Medulla oblongata (tissue), 1 donor: ENCODE measurements around the gene PSMD2.
"Not testable (repeated sequence)": the region's sequence is repeated elsewhere in the genome, so short reads cannot be mapped to it uniquely, and the experiment has no call there.

Experiments
- DNase-seq: peaks from one replicate; pipeline ENCODE4 v3.0.0-alpha.2; 2015; ENCODE audit errors: extremely low spot score

Gene PSMD2

DNA sequence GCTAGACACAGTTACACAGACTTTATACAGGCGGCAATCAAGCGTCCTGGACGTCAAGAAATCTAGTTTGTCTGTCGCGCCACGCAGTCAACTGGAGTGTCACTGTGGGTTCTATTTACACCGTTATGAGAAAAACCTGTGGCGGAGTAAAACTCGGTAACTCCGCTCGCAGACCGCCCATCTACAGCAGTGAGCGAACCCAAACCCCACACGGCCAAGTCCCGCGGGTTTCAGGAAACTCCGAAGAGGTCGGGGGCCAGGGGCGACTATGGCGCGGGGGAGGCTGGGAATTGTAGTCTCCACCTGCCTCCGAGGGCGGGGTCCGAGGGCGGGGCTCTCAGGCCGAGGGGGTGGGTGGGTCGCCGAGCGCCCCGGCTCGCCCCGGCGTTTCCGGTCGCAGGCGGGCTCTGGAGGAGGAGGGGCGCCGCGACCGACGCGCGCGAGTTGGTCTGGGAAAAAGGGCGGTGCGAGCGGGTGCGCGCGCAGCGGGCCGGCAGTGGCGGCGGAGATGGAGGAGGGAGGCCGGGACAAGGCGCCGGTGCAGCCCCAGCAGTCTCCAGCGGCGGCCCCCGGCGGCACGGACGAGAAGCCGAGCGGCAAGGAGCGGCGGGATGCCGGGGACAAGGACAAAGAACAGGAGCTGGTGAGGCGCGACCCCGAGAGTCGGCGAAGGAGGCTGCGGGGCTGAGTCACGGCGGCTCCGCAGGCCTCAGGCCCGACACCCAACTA lies at the start of gene PSMD2:
TSS of gene PSMD2 (plus strand) at position 483 of the 729 bp plus-strand sequence. CDS start at position 509, 26 bp downstream.
- peak; percentile 97 for DNase-seq

DNA sequence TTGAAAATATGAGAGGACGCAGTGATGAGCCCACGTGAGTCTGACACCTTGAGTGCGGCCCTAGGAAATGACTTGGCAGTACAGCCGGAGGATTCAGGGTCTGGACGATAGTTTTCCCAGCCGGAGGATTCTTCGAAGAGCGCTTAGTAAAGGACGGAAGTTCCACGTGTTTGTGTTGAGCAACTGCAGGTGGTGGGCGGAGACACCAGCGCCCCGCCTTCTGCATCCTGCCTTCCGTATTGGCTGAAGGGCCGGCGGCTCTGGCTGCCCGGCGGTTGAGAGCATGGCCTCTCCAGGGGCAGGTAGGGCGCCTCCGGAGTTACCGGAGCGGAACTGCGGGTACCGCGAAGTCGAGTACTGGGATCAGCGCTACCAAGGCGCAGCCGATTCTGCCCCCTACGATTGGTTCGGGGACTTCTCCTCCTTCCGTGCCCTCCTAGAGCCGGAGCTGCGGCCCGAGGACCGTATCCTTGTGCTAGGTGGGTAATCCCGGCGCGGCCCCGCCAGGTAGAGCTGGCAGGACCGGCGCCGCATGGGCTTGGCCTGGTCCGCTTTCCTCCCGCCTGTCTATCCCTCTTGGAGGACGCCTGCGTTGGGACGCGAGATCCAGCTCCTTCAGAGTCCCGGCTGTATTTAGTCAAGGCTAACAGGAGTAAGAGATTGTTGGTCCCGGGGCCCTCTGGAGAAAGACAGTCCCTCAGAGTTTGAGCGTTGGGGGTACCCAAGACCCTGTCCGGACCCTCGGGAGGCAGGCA lies 49.5 kb upstream of the PSMD2 start, which contains the start of gene EEF1AKMT4:
TSS of gene EEF1AKMT4 (plus strand) at position 261 of the 755 bp plus-strand sequence. CDS start at position 284, 23 bp downstream.
- DNase-seq = peak; percentile 96

DNA sequence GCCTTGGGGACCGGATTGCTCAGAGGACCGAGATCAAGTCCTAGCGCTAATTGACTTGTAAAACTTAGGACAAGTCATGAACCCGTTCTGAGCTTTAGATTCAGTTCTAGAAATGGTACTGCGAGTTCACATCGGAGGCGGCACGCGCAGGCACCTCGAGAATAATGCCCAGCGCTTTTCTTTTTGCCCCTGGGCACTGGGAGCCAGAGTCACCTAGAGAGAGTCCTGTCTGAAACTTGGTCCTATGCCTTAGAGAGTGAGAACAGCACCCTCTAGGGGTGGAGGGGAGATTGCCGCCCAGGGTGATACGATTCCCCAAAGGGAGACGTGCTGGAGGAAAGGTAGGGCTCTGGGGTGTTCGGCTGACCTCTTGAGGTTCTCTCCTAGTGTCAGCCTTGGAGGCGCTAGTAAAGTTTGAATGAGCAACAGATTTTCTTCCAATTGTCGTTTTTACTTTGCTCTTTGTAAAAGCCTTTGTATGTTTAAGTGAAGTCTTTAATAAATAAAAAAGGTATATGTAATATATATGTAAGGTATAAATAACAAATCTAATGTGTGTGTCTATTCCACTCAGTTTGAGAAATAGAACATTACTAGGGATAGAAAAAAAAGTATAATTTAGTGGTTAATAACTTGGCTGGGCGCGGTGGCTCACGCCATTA lies 48.7 kb upstream of the PSMD2 start:
- peak; percentile 91 for DNase-seq

DNA sequence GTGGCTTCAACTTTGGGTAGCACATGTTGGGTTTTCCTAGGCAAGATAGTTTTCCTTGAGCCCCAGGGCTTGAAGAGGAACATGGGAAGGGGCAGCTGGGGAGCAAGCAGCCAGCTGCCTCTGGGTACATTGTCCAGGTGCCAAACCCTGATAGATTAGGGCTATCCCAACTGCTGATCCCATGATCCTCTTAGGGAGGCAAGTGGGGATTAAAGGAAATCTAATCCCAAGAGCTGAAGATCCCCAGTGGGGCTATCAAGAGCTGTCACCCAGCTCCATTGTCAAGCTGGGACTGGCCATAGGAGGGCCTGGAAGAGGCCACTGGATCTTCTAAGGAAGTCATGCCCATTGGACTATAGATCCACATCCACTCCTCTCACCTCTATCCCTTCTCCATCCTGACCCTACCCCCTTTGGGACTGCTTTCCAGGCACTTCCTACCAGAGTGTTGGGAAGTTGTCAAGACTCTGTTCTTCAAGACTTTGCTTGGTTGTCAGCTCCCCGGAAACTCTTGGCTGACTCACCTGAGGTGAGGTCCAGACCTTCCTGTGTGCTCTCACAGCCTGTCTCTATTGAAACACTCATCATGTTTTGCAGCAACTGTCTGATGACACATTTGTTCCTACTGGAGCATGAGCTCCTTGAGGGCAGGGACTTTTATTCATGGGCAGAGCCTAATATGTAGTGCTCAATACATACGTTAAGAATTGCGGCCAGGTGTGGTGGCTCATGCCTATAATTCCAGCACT lies 43.6 kb upstream of the PSMD2 start:
- no peak for DNase-seq

DNA sequence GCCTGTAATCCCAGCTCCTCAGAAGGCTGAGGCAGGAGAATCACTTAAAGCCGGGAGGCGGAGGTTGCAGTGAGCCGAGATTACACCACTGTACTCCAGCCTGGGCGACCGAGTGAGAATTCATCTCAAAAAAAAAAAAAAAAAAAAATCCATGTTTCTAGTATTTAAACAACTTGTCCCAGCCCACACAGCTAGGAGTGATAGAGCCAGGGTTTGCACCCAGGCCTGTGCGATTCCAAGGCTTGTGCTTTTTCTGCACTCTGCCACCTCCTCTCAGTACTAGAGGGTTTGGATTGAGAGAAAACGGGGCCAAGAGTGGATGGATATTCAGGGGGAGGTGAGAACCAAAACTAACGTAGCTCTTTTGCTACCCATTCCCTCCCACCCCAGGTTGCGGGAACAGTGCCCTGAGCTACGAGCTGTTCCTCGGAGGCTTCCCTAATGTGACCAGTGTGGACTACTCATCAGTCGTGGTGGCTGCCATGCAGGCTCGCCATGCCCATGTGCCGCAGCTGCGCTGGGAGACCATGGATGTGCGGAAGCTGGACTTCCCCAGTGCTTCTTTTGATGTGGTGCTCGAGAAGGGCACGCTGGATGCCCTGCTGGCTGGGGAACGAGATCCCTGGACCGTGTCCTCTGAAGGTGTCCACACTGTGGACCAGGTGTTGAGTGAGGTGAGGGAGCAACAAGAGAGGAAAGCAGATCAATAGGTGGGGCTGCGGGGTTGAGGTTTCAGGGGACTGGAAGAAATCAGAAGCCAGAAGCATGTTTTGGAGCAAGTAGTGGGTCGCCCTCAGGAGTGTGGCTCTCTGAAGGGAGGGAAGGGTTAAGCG lies 41.7 kb upstream of the PSMD2 start:
- DNase-seq = no peak

DNA sequence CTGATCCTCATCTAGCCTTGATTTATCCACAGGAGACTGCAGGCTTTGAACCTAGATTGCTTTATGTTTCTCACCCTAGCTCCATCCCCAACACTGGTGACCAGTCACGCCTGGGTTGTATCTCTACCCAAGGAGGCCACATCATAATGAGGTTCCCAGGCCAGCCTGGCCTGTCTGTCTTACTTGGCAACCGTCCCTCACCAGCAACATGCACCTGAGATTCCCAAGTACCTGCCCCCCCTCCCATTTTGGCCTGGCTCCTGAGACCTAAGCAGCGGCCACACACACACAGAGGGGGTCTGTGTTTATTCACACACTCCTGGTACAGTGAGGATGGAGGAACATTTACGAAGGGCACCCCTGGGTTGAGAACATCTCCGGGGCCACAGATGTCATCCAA lies 40.1 kb upstream of the PSMD2 start:
- no peak for DNase-seq

DNA sequence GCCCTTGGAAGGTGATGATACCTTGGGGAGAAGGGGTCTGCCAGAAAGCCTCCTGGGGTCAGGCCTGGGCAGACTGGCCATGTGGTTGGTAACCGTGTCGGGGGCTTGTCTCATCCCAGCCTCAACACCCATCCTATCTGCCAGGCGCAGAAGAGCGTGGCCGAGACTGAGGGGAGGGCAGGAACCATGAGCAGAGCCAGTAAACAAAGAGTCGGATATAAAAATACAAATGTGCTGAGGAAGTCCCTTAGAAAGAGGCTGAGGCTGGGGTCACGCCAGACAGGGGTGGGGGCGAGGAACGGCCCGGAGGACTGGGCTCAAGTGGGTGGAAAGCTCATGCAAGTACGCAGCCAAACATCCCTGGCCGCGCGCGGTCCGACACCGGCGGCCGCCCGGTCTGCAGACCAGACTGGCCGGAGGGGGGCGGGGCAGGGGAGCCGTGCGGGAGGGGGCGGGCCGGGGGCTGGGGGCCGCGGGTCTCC lies 39.6 kb upstream of the PSMD2 start:
- DNase-seq = no peak

DNA sequence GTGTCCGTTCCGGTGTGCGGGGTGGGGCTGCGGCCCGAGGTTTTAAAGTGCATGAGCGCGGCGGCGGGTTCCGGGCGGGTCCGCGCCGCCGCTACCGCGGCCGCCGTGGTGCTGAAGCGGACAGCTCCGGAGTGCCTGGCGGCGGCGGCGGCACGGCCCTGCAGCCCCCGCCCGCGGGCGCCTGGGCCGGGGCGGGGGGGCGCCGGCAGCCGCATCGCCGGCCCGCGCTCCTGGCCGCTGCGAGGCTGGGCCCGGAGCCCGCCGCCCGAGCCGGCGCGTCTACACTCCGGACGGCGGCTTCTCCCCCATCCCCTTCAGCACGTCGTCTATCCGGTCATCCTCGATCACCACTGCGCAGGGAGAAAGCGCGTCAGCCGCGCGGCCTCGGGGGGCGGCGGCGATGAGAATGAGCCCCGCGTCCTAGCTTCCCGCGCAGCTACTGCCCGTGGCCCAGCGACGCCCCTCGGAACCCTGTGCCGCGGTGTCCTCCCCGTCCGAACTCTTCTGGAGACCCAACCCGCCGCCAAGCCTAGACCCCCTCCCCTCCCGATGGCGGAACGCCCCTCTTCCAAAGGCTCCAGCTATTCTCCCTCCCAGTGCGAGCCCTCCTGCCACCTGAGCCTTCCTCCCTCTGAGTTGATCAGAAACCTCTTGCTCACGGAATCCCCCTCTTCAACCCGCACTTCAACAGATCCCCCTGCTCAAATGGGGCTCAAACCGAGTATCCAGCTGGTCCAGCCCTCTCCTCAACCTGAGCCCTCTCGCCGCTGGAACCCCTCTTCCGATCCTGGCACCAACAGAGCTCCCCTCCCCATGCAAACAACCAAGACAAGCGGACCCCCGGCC lies 38.9 kb upstream of the PSMD2 start:
- no peak for DNase-seq

DNA sequence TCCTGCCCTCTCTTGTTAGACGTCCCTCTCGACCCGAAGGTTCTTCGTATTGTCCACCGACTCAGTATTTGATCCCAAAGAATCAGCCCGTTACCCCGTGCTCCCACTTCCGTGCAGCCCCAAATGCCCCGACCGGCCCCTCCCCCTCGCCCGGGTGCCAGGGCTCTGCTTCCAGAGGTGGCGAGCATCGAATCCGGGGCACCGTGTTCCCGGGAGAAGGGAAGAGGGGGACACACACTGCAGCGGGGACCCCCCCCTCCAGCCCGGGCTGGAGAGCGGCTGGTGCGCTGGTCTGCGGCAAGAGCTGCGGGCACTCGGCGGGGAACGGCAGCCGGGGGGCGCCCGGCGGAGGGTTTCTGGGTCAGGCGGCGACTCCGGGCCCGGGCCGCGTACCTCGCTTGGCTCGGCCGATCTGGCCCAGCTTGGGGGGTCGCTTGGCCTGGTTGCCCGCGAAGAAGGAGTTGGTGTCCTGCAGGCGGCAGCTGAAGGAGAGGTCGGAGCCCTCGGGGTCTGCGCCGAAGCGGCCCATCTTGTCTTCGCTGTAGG lies 38.2 kb upstream of the PSMD2 start:
- DNase-seq = no peak

DNA sequence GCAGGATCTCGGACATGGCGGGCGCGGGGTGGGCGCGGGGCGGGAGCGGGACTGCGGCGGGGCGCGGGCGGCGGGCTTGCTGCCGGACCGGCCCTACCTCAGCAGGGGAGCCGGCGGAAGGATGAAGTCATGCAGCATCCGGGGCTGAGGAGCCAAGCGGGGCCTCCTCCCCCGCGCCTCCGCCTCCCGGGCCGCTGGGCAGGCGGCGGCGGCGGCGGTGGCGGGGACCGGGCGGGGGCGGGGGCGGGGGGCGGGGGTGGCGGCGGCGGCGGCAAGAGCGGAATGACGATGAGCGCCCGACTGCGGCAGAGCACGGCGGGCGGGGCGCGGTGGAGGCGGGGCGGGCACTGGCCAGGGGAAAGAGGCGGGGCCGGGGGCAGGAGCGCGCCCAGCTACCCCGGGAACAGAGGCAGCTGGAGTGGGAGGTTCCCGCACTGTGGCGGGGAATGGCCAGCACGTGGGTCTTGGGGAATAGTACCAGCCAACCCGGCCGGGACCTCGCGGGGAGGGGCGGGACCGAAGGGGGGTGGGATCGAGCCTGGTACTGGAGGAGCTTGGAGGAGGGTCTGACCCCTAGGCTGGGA lies 37.7 kb upstream of the PSMD2 start, which contains the start of gene CAMK2N2:
TSS of gene CAMK2N2 (minus strand) at position 284 of the 584 bp plus-strand sequence. CDS start at position 16, 268 bp downstream.
- DNase-seq = peak; percentile 35

DNA sequence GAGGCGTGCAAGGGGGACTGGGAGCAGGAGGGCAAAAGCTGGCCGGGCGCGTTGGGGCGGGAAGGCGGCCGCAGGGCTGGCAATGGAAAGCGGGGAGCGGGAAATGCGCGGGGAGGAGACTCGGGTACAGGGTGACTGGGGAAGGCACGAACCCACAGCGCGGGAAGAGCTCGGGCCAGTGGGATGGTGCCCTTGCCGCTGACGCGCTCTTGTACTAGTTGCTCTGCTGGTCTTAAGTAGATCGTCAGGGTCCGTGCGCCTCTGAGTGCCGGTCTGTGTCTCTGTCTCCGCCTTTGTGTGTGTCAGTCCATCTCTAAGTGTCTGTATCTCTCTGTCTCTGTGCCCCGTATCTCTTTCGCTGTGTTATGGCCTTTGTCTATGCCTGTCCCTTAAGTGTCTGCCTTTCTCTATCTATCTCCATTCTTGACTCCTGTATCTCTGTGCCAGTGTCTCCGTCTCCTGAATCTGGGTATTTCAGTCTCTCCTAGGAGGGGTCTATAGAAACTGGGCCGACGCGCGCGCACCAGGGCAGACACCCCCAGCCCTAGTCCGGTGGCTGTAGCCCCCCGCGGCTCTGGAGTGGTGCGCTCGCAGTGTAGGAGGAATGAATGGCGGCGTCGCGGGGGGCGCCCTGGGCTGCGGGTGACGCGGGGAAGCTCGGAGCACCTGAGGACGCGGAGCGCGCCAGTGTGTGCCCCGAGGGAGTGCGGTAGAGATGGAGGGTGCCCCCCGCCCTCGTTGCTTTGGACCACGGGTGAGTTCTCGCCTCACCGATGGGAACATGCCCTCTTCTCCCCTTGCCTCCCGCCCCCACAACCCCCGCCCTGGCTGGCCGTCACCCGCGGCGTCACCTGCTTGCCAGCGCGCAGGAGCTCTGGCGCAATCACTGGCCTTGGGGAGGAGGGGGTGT lies 36.9 kb upstream of the PSMD2 start:
- no peak for DNase-seq

DNA sequence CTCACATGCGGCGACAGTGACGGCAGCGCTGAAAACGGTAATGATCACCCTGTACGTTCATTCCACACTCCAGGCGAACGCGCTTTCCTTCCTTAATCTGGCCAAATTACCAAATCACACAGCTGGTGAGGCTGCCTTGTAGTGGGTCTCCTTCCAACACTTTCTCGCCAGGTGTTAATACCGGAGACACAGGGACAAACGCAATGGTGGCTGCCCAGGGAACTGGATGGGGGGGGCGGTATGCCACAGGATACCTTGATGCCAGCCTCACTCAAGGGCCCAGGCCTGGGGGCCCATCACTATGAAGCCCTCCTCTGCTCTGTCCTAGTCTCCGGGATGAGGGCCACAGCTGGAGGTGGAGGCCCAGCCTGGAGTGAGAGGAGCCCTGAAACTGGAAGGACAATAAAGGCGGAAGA lies 36.3 kb upstream of the PSMD2 start:
- no peak for DNase-seq

DNA sequence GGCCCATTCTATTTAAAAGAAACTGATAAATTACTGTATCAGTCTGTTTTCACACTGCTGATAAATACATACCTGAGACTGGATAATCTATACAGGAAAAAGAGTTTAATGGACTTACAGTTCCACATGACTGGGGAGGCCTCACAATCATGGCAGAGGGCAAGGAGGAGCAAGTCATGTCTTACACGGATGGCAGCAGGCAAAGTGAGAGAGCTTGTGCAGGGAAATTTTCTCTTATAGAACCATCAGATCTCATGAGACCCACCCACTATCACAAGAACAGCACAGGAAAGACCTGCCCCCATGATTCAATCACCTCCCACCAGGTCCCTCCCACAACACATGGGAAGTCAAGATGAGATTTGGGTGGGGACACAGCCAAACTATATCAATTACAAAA lies 31.8 kb upstream of the PSMD2 start:
- not testable (repeated sequence) for DNase-seq

DNA sequence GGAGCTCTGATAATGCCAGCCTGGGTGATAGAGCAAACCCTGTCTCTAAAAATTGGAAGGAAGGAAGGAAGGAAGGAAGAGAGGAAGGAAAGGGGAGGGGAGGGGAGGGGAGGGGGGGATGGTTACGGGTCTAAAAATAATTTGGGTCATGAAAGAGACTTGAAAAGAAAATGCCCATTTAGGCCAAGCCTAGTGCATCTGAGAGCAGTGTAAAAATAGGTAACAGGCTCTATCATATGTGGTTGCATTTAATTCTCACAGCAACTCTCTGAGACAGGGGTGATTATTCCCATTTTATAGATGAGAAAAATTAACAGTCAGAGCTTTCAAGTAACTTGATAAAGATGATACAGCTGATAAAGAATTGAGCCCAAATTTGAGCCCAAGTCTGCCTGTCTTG lies 26.8 kb upstream of the PSMD2 start:
- DNase-seq = no peak

DNA sequence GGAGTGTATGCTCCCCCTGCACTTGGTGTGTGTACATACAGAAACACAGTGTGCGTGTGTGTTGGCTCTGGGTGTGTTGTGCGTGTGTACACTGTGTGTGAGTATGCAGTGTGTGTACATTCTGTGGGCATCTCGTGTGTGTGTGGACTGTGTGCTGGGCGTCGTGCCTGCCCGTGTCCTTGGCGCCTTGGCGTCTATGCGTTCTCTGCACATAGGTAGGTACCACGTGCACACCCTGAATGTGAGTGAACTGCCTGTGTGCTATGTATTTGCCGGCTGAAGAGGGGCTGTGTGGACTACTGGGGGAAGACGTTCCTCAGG lies 23.7 kb upstream of the PSMD2 start:
- DNase-seq = no peak

DNA sequence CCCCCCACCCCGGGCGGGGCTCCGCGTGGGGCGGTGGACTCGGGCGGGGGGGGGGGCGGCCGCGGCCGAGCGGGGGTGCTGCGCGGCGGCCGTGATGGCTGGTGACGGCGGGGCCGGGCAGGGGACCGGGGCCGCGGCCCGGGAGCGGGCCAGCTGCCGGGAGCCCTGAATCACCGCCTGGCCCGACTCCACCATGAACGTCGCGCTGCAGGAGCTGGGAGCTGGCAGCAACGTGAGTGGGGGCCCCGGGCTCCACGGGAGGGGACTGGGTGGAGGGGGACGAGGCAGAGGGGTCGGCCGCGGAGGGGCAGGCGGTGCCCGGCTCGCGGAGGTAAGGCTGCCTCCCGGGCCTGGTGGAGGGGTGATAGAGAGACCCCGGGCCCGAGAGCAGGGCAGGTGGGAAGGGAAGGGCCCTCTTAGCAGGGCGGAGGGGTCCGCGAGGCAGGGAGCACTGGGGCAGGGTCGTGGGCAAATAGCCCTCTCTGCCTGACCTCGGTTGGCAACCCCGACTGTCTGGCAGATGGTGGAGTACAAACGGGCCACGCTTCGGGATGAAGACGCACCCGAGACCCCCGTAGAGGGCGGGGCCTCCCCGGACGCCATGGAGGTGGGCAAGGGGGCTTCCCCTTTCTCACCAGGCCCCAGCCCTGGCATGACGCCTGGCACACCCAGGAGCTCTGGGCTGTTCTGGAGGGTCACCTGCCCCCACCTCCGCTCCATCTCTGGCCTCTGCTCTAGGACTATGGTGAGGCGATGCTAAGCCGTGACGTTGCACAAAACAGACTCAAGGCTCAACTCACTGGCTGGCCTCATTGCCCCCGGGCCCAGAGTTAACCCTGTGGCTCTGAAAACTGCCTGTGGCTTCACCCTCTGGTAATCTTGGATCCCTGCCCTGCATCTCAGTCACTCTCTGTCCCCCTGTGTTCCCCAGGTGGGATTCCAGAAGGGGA lies 22.8 kb upstream of the PSMD2 start, which contains the start of gene ECE2:
TSS of gene ECE2 (plus strand) at position 62 of the 950 bp plus-strand sequence. CDS start at position 194, 132 bp downstream.
- DNase-seq = no peak

DNA sequence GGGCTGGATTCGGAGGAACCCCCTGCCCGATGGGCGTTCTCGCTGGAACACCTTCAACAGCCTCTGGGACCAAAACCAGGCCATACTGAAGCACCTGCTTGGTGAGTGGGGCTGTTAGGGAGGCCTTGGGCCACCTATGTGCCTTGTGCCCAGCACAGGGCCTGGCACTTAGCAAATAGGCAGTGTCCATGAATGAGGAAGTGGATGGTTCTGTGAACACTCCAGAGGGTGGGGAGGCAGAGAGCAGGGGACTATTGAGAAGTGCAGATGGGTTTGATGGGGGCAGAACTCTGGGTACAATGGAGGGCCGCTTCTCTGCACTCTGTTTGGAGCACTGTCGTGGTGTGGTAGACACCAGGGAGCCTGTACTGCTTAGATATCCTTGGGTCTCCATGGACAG lies 21.7 kb upstream of the PSMD2 start:
- no peak for DNase-seq
